ENCODE measurements around the gene FAM135A.
"Not testable (repeated sequence)": the region's sequence is repeated elsewhere in the genome, so short reads cannot be mapped to it uniquely, and the experiment has no call there.

The FAM135A gene

GRCh38 chr6:70456735-70457134 lies 43.4 kb downstream of the FAM135A start:
- no peak for DNase-seq (ENCODE audit: low read depth in 2 of 3, low spot score in 1 of 3)

- no peak for DNase-seq (ENCODE audit: low read depth in 2 of 3, low spot score in 1 of 3)
These were observed 45.9 kb downstream of the FAM135A start for GRCh38 chr6:70459235-70459634.

GRCh38 chr6:70459699-70460098 lies 46.4 kb downstream of the FAM135A start:
- DNase-seq (ENCODE audit: low read depth in 2 of 3, low spot score in 1 of 3): not testable (repeated sequence)

- DNase-seq (ENCODE audit: low read depth in 2 of 3, low spot score in 1 of 3): no peak
These were observed 56.7 kb downstream of the FAM135A start for GRCh38 chr6:70470016-70470415.

GRCh38 chr6:70470510-70470909 lies 57.2 kb downstream of the FAM135A start:
- DNase-seq (ENCODE audit: low read depth in 2 of 3, low spot score in 1 of 3): not testable (repeated sequence)

- no peak for DNase-seq (ENCODE audit: low read depth in 2 of 3, low spot score in 1 of 3)
These were observed 61.4 kb downstream of the FAM135A start for GRCh38 chr6:70474751-70475150.

GRCh38 chr6:70479236-70479635 lies 65.9 kb downstream of the FAM135A start:
- no peak for DNase-seq (ENCODE audit: low read depth in 2 of 3, low spot score in 1 of 3)

GRCh38 chr6:70486638-70487037 lies 73.3 kb downstream of the FAM135A start:
- not testable (repeated sequence) for DNase-seq (ENCODE audit: low read depth in 2 of 3, low spot score in 1 of 3)

- DNase-seq (ENCODE audit: low read depth in 2 of 3, low spot score in 1 of 3): no peak
These were observed 76.1 kb downstream of the FAM135A start for GRCh38 chr6:70489364-70489763.

- no peak for DNase-seq (ENCODE audit: low read depth in 2 of 3, low spot score in 1 of 3)
These were observed 81.5 kb downstream of the FAM135A start for GRCh38 chr6:70494833-70495232.

GRCh38 chr6:70495790-70496189 lies 82.5 kb downstream of the FAM135A start:
- DNase-seq (ENCODE audit: low read depth in 2 of 3, low spot score in 1 of 3): not testable (repeated sequence)

- no peak for DNase-seq (ENCODE audit: low read depth in 2 of 3, low spot score in 1 of 3)
These were observed 89.2 kb downstream of the FAM135A start for GRCh38 chr6:70502484-70502883.

- DNase-seq (ENCODE audit: low read depth in 2 of 3, low spot score in 1 of 3): no peak
These were observed 90.6 kb downstream of the FAM135A start for GRCh38 chr6:70503813-70504465.

- DNase-seq (ENCODE audit: low read depth in 2 of 3, low spot score in 1 of 3): no peak
These were observed 93.0 kb downstream of the FAM135A start for GRCh38 chr6:70506321-70506720.

GRCh38 chr6:70507161-70507560 lies 93.9 kb downstream of the FAM135A start:
- no peak for DNase-seq (ENCODE audit: low read depth in 2 of 3, low spot score in 1 of 3)

GRCh38 chr6:70508953-70509352 lies 95.6 kb downstream of the FAM135A start:
- no peak for DNase-seq (ENCODE audit: low read depth in 2 of 3, low spot score in 1 of 3)

- no peak for DNase-seq (ENCODE audit: low read depth in 2 of 3, low spot score in 1 of 3)
These were observed 97.3 kb downstream of the FAM135A start for GRCh38 chr6:70510600-70510999.

- no peak for DNase-seq (ENCODE audit: low read depth in 2 of 3, low spot score in 1 of 3)
These were observed 105.4 kb downstream of the FAM135A start for GRCh38 chr6:70518723-70519122.

GRCh38 chr6:70520575-70520974 lies 107.3 kb downstream of the FAM135A start:
- no peak for DNase-seq (ENCODE audit: low read depth in 2 of 3, low spot score in 1 of 3)

GRCh38 chr6:70524721-70525286 lies 111.5 kb downstream of the FAM135A start:
- no peak for DNase-seq (ENCODE audit: low read depth in 2 of 3, low spot score in 1 of 3)

GRCh38 chr6:70527071-70527737 lies 113.9 kb downstream of the FAM135A start:
- no peak for DNase-seq (ENCODE audit: low read depth in 2 of 3, low spot score in 1 of 3)

- no peak for DNase-seq (ENCODE audit: low read depth in 2 of 3, low spot score in 1 of 3)
These were observed 116.7 kb downstream of the FAM135A start for GRCh38 chr6:70530023-70530422.

- DNase-seq (ENCODE audit: low read depth in 2 of 3, low spot score in 1 of 3): no peak
These were observed 117.8 kb downstream of the FAM135A start for GRCh38 chr6:70531133-70531532.

Measured in stimulated activated CD4-positive, alpha-beta T cell treated with anti-CD3 and anti-CD28 coated beads, Interleukin-12 subunit alpha, Interleukin-12 subunit beta, amount 100 ng/mL, for 48 hours (primary cell).